Stimulated activated CD4-positive, alpha-beta T cell treated with anti-CD3 and anti-CD28 coated beads, Interleukin-12 subunit alpha, Interleukin-12 subunit beta, amount 100 ng/mL, for 48 hours (primary cell): ENCODE measurements around the gene TRAF4.
"Not testable (repeated sequence)": the region's sequence is repeated elsewhere in the genome, so short reads cannot be mapped to it uniquely, and the experiment has no call there.

Experiments
- DNase-seq, 3 donors: peaks; one replicate each; pipeline ENCODE4 v3.0.0-alpha.2; 2020; ENCODE audit warnings: low read depth in 2 of 3, low spot score in 1 of 3

The TRAF4 gene

DNA sequence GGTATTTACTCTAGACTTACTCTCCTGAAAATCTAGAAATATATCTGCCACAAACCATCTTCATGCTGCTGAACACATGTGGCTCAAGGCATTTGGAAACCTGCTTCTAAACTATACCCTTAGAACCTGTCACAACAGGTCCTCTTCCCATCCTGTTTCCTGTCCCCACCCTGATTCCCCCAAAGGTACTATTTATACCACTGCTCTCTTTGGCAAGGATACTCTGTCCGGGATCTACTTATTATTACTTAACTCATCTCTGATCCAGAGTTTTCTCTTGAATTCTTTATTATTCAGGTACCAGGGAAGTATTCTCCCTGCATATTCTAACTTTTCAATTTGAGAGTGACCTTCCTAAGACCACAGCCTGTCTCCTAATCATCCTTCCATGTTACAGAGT, 33.4 kb downstream of the TRAF4 start:
- no peak for DNase-seq

DNA sequence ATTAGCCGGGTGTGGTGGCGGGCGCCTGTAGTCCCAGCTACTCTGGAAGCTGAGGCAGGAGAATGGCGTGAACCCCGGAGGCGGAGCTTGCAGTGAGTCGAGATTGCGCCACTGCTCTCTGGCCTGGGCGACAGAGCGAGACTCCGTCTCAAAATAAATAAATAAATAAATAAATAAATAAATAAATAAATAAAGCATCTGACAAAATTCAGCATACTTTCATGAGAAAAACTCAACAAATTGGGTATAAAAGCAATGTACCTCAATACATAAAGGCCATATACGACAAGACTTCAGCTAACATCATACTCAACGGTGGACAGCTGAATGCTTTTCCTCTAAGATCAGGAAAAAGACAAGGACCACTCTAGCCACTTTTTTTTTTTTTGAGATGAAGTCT, 35.8 kb downstream of the TRAF4 start:
- not testable (repeated sequence) for DNase-seq

DNA sequence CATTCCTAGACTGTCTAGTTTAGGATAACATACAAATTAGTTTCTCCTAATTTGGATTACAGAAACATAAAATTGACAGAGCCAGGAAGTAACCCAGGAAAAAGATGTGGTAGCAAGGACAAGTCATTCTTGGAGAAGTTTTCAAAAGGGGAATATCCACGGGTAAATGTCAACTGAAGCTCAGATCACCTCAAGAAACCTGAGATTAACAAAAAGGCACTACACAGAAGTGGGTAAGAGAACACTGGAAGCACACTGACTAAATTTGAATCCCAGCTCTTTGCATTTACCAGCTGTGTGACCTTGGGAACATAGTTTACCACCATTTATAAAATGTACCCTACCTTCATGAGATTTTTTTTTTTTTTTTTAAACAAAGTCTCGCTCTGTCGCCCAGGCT, 39.4 kb downstream of the TRAF4 start:
- no peak for DNase-seq

DNA sequence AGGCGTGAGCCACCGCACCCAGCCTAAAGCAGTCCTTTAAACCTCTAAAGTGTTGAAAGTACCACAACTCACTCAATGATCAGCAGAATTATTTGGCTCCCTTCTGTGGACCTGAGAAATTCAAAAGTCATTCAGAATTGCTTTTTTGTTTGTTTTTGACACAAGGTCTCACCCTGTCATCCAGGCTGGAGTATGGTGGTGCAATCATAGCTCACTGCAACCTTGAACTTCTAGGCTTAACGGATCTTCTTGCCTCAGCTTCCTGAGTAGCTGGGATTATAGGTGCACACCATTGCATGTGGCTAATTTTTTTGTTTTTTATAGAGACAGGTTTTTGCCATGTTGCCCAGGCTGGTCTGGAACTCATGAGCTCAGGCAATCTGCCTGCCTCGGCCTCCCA, 44.3 kb downstream of the TRAF4 start:
- DNase-seq: no peak

DNA sequence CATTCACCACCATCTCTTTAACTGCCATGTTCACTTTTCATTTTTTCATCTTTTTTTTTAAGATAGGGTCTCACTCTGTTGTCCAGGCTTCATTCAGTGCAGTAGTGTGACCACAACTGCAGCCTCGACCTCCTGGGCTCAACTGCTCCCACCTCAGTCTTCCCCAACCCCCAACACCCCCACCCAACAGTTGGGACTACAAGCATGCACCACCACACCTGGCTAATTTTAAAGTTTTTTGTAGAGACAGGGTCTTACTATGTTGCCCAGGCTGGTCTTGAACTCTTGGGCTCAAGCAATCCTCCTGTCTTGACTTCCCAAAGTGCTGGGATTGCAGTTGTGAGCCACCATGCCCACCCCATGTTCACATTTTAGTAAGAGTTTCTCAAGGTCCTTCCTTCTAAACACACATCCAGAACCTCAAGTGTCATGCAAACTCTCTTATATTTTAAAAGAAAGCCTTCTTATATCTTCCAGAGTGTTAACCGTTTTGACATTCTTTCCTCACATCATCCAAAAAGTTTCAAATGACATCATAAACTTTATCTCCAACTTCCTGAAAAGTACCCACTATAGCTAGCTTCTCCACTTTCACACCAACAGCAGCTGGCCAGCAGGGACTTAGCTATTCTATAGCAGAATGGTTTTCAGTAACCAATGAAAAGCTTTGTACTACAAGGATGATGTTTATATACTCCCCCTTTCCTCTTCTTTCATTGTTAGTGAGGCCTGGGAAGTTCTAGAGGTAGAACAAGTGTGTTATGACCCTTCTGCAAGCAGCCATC, 49.3 kb downstream of the TRAF4 start:
- no peak for DNase-seq

DNA sequence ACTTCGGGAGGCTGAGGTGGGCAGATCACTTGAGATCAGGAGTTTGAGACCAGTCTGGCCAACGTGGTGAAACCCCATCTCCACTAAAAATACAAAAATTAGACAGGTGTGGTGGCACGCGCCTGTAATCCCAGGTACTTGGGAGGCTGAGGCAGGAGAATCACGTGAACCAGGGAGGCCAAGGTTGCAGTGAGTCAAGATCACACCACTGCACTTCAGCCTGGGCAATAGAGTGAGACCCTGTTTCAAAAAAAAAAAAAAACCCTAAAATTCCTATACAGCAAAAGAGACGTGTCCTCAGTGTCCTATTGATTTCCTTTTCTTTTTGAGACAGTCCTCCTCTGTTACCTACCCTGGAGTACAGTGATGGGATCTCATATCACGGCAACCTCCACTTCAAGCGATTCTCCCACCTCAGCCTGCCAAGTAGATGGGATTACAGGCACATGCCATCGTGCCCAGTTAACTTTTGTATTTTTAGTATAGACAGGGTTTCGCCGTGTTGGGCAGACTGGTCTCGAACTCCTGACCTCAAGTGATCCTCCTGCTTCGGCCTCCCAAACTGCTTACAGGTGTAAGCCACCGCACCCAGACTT, 51.1 kb downstream of the TRAF4 start:
- DNase-seq: not testable (repeated sequence)

DNA sequence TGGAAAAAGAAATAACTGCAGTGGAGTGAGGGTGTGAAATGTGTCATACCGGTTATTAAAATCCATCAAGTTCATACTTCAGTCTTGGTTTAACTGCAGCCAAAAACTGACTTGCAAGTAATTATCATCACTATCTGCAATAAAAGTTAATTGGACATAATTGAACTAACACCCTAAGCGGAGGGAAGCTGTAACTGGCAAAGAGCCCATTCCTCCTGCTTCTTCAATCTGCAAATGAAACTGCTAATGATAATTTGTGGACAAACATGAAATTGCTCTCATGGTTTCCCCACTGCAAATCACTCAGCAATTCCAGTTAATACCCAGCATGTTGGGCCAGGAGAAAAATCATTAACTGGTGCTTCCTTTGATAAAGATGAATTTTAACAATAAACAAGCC, 52.3 kb downstream of the TRAF4 start:
- DNase-seq: no peak
